Measurements from ENCODE around the gene SLC26A5.
"Not testable (repeated sequence)": the region's sequence is repeated elsewhere in the genome, so short reads cannot be mapped to it uniquely, and the experiment has no call there.

The SLC26A5 gene

DNA sequence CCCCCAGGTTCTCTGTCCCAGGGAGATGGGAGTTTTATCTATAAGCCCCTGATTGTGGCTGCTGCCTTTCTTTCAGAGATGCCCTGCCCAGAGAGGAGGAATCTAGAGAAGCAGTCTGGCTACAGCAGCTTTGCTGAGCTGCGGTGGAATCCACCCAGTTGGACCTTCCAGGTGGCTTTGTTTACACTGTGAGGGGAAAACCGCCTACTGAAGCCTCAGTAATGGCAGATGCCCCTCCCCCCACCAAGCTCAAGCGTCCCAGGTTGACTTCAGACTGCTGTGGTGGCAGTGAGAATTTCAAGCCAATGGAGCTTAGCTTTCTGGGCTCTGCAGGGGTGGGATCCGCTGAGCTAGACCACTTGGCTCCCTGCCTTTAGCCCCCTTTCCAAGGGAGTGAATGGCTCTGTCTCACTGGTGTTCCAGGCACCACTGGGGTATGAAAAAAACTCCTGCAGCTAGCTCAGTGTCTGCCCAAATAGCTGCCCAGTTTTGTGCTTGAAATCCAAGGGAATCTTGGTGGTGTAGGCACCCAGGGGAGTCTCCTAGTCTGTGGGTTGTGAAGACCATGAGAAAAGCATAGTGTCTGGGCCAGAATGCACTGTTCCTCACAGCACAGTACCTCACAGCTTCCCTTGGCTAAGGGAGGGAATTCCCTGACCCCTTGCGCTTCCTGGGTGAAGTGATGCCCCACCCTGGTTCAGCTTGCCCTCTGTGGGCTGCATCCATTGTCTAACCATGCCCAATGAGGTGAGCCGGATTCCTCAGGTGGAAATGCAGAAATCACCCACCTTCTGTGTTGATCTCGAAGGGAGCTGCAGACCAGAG is 40.0 kb downstream of the SLC26A5 start:
- DNase-seq, result not testable (repeated sequence)

DNA sequence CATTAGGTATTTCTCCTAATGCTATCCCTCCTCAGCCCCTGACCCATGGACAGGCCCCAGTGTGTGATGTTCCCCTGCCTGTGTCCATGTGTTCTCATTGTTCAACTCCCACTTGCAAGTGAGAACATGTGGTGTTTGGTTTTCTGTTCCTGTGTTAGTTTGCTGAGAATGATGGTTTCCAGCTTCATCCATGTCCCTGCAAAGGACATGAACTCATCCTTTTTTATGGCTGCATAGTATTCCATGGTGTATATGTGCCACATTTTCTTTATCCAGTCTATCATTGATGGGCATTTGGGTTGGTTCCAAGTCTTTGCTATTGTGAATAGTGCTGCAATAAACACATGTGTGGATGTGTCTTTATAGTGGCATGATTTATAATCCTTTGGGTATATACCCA is 46.3 kb downstream of the SLC26A5 start:
- DNase-seq, result not testable (repeated sequence)

DNA sequence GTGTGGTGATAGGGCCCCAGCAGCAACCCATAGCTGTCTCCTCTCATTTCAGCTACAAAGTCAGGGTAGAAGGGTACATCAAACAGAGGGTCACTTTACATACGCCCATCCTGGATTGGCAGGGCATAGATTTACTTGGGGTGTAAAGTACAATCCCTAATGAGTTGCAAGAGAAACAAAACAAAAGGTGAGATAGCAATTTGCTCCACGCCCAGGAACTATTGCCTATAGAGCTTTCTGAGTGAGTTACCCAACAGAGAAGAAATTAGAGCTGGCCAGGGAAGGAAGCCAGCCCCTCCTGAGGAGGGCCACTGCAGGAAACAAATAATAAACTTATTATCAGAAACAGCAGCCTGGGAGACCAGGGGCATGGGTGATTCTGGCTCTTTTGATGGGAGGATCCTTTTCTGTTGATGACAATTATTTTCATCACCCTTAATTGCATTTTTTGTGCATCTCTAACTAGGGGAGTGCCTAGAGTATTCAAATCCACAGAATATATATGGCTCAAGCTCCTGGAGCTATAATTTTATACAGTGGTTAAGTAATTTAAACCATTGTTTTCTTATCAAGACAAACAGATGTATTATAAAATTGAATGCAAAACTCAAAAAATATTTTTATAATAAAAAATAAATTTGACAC is 47.4 kb downstream of the SLC26A5 start:
- no peak for DNase-seq

DNA sequence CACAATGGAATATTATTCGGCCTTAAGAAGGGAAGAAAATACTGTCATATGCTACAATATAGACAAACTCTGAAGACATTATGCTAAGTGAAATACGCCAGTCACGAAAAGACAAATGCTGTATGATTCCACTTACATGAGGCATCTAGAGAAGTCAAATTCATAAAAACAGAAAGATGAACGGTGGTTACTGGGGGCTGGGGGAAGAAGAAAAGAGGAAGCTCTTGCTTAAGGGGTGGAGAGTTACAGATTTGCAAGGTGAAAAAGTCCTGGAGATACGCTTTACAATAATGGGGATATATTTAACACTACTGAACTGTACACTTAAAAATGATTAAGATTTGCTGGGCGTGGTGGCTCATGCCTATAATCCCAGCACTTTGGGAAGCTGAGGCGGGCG is 49.5 kb downstream of the SLC26A5 start:
- no peak for DNase-seq

DNA sequence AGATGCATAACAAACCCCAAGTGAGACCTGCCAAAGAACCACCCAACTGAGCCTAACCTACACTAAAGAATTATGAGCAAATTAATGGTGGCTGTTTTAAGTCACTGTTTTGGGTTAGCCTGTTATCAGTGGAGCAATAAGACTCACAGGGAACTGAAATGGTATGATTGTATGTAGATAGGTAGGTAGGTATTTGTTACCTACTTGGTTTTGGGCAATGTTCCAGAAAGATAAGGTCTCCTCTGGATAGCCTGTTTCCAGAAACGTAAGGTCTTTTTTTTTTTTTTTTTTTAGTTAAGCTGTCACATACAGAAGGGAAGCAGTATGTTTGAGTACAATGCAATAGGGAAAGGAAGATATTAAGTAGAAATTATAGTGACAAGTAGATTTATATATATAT is 50.9 kb downstream of the SLC26A5 start:
- no peak for DNase-seq

DNA sequence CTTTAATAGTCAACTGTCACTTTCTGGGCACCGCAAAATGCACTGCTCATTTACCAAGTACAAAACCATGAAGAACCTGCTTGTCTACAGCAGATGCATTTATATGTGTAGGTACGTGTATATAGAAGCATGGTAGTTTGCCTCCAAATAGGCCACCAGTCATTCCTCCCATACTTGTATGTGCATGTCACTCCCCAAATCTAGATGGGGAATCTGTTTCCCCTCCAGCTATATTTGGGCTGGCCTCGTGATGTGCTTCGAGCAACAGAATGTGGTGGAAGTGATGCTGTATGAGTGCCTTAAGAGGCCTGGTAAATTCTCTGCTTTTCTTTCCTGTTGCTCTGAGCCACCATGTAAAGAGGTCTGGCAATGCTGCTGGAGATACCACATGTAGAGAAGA is 51.4 kb downstream of the SLC26A5 start:
- no peak for DNase-seq

DNA sequence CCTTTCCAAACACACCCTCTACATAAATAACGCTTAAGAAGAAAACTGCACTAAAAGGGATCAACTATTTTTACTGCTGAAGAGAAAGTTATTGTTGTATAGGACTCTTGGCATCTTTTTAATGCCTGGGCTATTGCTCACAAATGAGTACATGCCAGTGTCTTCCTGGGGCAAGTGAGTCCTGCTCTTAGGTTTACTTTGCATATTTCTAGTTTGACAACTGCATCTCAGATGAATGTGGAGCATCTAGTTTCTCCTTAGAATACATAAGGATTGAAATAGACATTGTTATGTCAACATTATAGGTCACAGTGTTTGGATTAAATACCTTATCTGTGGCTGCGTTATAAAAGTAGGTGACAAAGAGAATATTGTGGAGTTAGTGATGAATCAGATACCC is 54.0 kb downstream of the SLC26A5 start:
- DNase-seq, result no peak

DNA sequence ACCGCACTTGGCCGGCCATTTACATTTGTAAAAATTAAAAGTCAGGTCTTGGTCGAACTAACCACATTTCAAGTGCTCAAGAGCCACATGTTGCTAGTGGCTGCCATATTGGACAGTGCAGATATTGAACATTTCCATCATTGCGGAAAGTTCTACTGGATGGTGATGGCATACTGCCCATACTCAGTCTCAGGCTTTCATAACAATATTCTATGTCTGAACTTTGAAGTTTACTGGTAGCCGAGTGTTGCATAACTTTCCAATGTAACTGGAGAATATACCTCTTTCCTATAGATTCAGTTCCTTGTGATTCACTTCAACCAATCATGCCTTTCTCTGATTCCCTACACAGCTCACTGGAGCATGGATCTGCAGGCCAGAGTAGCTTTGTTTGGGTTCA is 54.9 kb downstream of the SLC26A5 start:
- DNase-seq, result no peak

DNA sequence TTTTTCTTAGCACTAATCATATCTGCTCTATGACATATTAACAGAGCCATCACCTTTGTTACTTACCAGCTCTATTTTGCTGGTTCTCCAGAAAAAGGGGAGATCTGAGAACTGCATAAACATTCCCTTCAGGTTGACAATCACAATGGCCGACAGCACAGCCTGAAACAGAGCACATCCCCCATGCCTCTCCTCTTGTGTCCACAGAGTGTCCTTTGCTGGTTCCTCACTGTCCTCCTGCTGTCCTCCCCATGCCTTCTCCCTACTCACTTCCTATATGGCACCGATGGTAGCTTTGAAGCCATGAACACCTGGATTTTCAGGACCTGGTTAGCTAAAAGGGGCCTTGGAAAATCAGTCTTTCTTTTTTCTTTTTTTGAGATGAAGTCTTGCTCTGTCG is 56.7 kb downstream of the SLC26A5 start:
- DNase-seq, result no peak

DNA sequence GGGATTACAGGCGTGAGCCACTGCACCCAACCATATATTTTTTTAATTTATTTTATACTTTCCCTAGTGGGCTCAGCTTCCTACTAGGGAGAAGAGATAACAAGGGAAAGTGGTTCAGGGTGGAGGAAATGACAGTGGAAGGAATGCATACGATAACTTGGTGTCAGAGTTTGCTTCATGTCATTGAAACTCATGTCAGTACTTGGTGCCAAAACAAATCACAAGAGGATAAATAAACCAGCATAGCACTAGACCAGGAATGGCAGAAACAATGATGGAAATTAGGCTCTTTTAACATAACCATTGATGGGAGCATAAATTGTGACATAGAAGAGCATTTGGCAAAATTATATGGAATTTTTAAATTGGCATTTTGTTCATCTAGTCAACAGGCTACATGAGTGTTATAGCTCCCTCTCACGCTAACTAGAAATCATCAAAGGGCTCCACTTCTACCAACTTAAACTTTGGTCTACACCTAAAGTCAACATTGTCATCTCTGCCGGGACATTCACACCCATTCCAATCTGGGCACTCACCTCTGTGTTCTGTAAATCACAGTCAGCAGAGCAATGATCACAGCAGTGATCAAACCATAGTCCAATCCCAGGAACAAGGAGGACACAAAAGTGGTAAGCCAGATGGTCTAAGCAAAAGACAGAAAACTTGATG is 57.4 kb downstream of the SLC26A5 start:
- no peak for DNase-seq

DNA sequence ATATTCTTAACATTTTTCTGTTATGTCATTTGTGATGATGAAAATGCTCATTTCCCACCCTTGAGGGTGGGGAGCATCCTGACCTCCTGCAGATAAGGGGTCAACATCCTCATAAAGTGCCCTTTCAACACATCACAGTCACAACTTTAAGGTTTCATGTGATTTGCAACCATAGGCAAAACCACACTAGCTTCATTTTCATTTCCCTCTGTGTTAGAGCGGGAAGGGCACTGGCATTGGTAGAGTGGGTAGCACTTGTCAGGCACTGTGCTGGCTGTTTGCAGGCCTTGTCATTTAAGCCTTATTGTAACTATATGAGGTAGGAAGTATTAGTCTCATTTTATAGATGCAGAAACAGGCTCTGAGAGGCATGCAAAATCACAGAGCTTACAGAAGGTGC is 58.8 kb downstream of the SLC26A5 start:
- no peak for DNase-seq

DNA sequence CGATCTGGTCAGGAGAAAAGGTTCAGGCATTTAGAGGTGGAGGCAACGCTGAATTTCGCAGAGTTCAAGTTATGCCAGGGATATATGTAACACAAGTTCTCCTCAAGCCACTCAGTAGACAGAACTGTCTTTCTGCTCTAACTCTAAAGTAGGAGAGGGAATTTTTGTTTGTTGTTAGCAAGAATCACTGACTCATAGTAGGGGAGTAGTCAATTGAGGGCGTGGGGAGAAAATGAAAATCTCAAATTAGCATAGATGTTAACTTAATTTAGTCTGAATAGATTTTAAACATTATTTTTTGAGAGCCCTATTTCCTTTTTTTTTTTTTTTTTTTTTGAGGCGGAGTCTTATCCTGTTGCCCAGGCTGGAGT is 64.0 kb downstream of the SLC26A5 start:
- no peak for DNase-seq

DNA sequence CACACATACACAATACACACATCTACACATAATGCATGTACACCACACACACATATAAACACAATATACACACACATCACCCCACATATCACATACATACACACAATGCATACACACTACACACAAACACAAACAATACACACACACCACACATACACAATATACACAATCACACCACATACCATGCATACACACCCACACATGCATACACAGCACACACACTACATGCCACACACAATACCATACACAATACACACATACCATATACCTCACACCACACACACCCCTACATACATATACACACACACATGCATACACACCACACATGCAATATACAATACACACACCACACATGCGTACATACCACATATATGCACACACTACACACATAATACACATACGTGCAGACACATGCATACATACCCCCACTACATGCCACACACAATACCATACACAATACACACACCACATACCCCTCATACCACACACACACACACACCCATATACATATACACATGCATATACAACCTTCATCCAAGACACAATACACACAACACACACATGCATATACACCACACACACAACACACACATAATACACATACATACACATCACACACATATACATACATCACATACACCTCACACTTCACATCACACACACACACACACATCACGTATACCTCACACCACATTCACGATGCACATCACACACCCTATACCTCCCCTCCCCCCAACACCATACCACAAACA is 64.6 kb downstream of the SLC26A5 start:
- DNase-seq, result no peak

DNA sequence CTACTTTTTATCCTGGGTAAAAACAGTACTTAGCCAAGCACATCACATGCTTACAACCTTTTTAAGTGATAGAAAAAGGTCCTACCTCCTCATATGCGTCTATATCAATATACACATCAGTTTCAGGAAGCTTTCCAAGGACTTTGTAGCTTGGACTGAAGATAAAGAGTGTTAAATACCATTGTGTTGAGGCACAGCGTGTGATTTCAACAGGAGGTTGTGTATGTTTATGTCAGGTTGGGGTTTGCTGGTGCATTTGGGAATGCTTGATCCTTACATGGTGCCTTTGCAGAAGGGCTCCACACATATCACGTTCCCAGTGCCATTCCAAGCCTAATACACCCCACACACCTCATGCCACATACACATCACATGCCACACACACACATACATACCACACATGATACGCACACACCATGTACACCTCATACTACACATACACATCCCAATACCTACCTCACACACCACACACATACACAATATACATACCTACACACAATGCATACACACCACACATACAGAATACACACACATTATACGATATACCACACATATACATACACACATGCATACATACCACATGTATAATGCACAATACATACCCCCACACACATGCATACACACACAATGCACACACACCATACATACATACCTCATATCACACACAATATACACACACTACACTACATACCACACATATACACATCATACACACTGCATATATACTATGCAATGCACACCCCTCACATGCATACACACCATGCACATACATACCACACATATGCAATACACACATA is 65.4 kb downstream of the SLC26A5 start:
- no peak for DNase-seq

DNA sequence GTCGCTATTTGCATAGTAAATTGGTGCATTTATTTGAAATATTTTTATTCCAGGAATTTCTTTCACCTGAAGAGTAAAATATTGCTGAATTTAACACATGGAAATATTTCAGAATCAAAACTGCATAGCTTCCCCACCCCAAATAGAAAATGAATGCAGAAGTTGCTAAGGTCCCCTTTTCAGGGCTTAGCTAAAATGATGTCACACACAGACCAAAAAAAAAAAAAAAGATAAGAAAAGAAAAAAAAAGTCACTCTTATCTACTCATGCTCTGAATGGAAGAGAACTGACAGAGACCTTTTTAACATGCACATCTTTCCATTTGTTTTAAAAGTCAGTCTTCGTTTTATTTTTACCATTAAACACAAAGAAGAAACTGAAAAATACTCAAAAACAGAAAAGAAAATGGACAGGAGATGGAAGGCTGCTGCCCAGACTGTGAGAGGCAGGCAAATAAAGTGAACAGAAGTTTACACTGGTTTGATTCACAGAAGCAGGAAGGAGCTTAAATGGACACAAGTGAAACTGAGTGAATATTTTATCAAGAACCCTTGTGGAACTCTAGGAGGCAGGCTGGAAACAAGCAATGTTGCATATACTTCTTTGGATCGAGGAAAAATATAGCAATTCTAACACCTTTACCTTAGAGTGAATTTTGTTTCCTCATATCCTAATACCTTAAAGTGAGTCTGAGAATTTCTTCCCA is 66.6 kb downstream of the SLC26A5 start:
- no peak for DNase-seq

DNA sequence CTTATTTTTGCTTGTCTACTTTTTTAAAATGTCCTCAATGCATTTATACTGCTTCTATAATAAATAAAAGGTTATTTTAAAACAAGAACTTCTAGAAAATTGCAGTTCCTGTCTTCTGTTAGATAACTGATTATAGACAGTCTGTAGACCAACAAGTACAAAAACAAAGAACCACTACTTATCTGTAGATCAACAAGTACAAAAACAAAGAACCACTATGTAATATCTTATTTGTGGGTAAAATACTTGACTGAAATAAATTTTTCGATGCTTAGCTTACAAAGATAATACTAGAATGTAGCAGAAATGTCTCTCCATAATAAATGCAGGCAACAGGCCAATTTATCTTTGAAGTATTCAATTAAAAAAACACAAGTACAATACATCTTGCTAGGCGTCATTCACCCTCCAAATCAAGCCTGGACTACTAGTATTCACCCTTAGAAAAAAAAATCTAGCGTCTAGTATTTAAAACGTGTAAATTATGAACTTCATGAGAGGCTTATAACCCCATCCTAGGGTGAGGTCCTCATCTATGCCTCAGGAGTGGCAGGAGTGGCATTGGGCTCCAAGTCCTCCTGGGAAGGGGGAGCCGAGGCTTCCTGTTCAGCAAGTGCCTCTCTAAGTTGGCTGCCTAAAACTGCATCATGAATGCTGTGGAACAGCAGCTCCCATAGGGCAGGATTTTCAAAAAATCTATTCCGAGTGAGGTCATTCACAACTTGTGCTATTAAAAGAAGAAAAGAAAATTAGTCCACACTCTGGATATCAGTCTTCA is 72.0 kb downstream of the SLC26A5 start:
- no peak for DNase-seq

DNA sequence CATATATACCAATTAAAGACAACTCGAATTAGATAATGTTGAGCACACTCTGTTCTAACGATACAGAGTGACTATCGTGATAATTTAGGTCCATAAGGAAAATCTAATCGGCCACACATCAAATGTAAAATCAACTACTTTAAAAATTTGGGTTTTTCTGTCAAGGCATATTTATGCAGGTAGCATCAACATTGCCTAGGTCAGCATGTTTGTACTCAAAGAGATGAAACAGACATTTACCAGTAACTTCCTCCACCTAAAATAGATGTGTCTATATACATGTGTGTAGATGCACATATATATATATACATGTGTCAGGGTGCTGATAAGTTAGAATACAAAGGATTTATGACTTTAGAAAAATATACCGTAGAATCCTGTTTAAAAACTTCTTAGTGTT is 76.6 kb downstream of the SLC26A5 start:
- no peak for DNase-seq

DNA sequence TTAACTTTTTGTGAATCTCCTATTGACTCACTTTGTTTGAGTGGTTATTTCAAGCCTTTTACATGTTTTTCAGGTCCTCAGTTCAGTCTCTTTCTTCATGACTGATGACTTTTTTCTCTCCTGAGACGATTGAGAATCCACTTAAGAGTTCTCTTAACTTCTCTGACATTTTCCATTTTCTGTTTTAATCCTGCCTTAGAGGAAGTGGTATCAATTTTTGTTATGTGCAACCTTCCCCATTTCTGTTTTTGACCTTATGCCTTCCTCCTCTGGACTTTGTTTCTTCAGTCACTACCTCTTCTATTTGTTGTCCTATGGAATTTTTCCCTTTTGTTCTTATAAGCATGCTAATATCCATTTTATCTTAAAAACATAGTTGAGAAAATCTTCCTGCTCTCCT is 96.2 kb downstream of the SLC26A5 start:
- DNase-seq, result no peak

DNA sequence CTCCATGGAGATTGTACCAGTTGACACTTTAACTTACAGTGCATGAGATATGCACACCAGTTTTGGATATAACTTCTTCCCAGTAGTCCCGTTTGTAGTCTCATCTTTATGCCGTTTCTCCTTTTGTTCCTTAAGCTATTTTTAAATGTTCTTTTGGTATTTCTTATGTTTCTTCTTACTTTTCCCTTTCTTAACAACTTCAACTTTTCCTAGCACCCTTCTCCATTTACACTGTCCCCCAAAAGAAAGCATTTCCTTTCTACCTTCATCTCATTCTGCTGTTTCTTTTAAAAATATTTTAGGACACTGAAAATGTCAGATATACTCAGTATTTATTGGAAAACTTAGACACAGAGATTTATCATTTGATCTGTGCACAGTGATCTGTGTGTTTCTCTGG is 97.0 kb downstream of the SLC26A5 start:
- no peak for DNase-seq

DNA sequence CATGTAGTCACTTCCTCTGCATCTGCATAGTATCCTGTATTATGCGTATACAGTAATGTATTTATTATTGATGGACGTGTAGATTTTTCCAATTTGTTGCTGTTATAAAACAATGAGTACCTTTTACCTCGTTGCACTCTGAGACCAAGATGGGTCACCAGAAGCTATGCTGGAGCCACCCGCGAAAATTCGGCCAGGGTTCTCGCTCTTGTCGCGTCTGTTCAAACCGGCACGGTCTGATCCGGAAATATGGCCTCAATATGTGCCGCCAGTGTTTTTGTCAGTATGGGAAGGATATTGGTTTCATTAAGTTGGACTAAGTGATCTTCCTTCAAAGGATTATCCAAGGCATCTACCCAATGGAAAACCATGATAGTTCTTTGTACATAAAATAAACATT is 97.6 kb downstream of the SLC26A5 start:
- no peak for DNase-seq

Measured in NCI-H2227 treated with DMSO at 0.1 percent for 48 hours (cell line).